IPS DF 4.7 (cell line): ENCODE measurements around the gene SLC25A28.

ENCODE experiments used
- DNase-seq: peaks from one replicate; pipeline ENCODE4 v3.0.0-alpha.2; 2013; ENCODE audit warnings: low spot score; ENCODE audit errors: extremely low read depth

SLC25A28 gene

DNA sequence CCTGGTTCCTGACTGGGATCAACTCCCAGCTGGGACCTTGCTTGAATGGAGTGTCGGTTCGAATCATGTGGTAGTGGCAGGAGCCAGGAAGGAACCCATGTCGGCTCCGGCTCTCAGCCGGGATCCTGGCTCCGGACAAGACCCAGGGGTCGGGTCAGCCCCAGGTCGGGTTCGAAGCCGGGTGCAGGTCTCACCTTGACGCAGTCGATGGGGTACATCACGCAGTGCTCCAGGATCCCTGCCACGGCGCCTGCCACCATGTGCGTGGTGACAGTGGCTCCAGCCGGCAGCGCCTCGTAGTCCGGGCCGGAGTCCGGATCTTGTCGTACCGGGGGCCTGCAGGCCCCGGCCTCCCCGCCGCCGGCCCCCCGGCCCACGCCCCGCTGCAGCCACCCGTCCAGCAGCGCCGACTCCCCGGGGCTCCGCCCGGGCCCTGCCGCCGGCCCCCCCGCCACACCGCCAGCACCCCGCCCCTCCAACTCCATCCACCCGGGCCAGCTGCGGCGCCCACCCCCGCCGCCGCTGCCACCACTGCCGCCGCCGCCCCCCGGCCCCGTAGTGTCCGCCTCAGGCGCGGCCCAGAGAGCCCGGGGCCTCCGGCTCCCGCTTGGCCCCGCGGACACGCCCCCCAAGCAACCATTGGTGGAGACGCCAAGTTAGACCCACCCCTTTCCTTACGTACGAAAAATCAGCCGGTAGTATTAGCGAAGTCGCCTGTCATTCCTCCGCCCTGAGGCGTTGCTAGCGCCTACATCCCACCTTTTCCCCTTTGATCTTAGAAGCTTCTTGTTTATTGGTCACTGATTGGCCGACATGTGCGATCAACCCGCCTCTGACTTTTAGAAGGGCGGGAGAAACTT, at the start of gene SLC25A28:
Gene SLC25A28 (minus strand): TSS at position 589 of the 860 bp plus-strand sequence. CDS start 104 bp downstream, at position 485.
- peak; percentile 99 for DNase-seq

- DNase-seq = no peak
Measured at GRCh38 chr10:99667108-99667751, 47.0 kb upstream of the SLC25A28 start.

- no peak for DNase-seq
Measured at GRCh38 chr10:99665304-99665703, 45.1 kb upstream of the SLC25A28 start.

DNA sequence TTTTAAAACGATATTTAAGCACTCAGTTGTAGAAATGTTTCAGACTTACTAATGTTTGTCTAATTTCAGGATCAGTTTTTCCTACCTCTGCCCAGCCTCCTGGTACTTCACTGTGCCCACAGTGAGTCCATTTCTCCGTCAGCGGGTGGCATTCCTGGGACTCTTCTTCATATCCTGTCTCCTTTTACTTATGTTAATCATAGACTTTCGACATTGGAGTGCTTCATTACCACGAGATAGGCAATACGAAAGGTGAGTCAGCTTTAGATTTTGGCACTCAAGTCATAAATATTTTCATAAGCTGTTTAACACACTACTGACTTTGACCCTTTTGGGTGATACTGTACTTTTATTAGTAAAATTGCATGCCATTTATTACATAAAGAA, 41.1 kb upstream of the SLC25A28 start:
- no peak for DNase-seq

DNA sequence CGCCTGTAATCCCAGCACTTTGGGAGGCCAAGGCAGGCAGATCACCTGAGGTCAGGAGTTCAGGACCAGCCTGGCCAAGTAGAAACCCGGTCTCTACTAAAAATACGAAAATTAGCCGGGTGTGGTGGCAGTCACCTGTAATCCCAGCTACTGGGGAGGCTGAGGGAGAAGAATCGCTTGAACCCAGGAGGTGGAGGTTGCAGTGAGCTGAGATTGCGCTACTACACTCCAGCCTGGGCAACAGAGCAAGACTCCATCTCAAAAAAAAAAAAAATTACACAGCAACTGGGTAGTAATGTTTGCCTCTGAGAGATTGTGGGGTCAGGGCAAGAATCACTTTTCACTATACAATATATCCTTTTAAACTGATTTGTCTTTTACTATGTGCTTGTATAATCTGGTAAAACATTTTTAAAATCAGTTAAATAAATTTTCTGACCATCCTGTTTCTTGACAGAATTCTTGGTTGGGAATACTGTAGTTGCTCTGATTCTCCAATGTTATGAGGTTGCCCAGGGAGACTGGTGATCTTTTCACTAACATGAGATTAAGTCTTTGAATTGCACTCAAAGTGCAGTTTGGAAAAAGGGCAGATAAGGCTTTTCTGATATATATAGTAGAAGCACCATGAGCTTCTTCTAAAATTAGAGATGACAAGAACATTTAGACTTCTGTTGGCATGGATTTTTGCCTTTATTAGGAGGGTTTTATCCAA, 40.6 kb upstream of the SLC25A28 start:
- DNase-seq = no peak

- DNase-seq = no peak
Measured at GRCh38 chr10:99659868-99660366, 39.7 kb upstream of the SLC25A28 start.

DNA sequence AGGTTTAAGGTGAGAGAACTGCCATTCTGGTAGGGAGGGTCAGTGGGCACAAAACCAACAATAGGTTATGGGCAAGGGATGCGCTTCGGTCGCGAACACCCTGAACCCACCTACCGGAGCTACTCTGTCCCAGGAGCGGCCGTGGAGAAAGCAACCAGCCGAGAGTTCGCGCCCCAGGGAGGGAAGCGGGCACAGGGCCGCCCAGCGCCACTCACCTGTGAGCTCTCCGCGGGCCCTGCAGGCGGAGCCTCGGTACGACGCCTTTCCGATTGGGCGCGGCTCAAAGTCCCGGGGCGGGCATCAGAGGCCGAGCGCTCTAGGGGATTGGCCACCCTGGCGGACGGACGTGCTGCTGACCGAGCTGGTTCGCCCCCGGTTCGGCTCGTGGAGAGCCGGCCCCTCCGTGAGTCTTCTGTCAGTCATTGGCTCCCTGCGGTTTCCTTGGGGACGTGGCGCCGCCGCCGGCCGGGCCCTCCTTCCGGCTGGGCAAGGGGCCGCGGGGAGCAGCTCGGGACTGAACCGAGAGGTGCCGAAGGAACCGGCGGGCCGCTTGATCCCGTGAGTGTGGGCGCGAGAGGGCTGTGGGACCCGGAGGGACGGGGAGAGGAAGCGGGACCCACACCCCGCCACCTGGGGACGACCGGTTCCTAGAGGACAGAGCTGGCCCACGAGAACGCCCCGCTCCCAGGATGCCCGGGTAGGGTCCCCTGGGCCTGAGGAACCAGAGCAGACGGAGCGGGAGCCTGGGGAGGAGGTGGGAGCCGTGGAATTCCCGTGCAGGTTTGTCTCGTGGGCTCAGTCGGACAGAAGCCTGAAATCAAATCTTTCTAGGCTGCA, 39.0 kb upstream of the SLC25A28 start, which contains the start of gene ENTPD7:
Gene ENTPD7 (plus strand): TSS at position 479 of the 837 bp plus-strand sequence. CDS start 448 bp downstream, outside the sequence.
- DNase-seq = peak; percentile 81

GRCh38 chr10:99658622-99659030, 38.4 kb upstream of the SLC25A28 start:
- DNase-seq = no peak

DNA sequence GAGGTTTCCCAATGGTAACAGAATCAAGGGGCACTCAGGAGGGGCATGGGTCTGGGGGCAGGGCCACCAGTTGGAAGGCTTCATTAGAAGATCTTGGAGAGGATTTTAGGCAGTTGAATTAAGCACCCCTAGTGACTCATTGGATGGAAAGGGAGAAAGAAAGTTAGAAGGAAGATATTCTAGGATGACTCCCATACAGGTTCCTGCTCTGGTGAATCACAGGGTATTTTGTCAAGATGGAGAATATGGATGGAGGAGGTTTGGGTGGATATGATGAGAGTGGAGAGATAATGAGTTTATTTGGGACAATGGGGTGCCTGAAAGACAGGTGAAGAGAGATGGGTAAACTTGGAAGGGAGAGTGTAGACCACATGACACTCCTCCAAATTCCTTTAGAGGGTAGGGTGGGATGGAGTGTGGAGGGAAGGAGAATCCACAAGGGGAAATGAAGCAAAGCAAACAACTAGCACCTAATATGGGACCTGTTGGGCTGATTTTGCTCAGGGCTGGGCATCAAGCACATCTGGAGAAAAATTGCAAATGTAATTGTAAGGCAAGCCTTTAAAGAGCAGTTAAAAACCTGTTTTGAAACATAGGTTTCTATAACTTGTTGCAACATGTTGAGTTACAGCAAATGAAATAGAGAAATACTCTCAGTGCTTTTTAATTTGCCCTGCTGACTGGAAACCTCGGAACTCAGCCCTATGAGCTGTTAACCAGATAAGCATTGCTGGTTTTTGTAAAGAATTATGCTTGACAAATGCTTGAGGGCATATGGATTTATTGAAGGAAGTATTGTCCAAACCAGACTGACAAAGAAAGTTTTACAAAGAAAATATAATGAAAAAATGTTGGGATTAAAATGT, 36.2 kb upstream of the SLC25A28 start:
- no peak for DNase-seq

DNA sequence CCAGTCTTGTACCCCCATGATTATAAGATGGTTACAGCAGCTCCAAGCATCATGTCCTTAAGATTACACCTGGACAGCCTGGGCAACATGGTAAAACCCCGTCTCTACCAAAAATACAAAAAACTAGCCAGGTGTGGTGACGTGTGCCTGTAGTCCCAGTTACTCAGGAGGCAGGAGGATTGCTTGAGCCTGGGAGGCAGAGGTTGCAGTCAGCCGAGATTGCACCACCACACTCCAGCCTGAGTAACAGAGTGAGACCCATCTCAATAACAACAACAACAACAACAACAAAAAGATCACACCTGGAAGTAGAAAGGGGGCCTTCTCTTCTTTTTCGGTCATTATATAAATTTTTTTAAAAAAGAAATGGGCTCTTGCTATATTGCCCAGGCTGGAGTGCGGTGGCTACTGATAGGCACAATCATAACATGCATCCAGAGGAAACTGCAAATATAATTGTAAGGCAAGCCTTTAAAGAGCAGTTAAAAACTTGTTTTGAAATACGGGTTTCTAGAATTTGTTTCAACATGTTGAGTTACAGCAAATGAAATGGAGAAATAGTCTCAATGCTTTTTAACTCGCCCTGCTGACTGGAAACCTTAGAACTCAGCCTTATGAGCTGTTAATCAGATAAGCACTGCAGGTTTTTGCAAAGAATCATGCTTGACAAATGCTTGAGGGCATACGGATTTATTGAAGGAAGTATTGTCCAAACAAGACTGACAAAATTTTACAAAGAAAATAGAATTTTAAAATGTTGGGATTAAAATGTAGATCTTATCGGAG, 34.3 kb upstream of the SLC25A28 start:
- DNase-seq = no peak

GRCh38 chr10:99652800-99653390, 32.7 kb upstream of the SLC25A28 start:
- no peak for DNase-seq

GRCh38 chr10:99648717-99649116, 28.5 kb upstream of the SLC25A28 start:
- DNase-seq = no peak

DNA sequence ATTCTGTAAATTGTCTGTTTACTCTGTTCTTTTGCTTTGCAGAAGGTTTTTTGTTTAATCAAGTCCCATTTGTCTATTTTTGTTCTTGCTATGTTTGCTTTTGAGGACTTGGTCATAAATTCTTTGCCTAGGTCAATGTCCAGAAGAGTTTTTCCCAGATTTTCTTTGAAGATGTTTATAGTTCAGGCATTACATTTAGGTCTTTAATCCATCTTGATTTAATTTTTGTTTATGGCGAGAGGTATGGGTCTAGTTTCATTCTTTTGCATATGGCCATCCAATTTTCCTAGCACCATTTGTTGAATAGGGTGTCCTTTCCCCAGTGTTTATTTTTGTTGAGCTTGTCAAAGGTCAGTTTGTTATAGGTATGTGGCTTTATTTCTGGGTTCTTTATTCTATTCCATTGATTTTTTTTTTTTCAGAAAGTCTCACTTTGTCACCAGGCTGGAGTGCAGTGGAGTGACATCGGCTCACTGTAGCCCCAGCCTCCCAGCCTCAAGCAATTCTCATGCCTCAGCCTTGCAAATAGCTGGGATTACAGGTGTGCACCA, 27.4 kb upstream of the SLC25A28 start:
- DNase-seq = no peak

GRCh38 chr10:99633832-99634231, 13.6 kb upstream of the SLC25A28 start:
- no peak for DNase-seq

DNA sequence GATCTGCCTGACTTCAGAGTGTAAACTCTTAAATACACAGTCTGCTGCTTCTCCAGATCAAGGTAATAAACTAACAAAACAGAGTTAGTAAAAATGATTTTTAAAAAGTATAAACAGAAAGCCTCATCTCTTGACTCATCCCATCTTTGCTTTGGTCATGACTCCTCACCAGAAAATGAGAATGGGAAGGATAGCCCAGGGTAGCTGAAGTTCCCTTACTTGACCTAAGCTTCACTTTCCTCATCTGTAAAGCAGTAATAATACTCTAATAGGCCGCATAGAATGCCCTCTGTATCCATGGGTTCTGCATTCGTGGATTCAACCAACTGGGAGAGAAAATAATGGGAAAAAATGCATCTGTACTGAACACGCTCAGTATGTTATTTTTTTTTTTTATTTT, 11.3 kb upstream of the SLC25A28 start:
- no peak for DNase-seq

GRCh38 chr10:99630991-99631390, 10.8 kb upstream of the SLC25A28 start:
- no peak for DNase-seq

- no peak for DNase-seq
Measured at GRCh38 chr10:99630433-99630832, 10.2 kb upstream of the SLC25A28 start.

GRCh38 chr10:99629625-99629978, 9.4 kb upstream of the SLC25A28 start:
- no peak for DNase-seq
